ENCODE measurements around the gene PHF3. TPM values are rescaled to one million over a fixed set of nuclear protein-coding genes. Genes with fewer than 3 reads are reported as not detected.

Gene PHF3
- total and polyA plus RNA-seq, 7 experiments from 2014 or later: 40.0 to 141 (median 85.9) TPM

GRCh38 chr6:63615590-63615989 is 20.0 kb upstream of the PHF3 start:
- Histone ChIP-seq H3K9me3 (ENCODE audit: control insufficient read depth in 2 of 3, low read length in 3 of 3) (no peaks in the 10 kb centered on the region), H3K4me1 (ENCODE audit: control insufficient read depth in 2 of 2, insufficient read depth in 2 of 2, low read length in 2 of 2) (no peaks in the 10 kb centered on the region), H3K27ac (ENCODE audit: low read depth, low read length) (no peak overlapping the region), H3K36me3 (ENCODE audit: control insufficient read depth in 2 of 3, insufficient read depth in 3 of 3, low read length in 3 of 3) (no peaks in the 10 kb centered on the region), H3K4me3 (ENCODE audit: low read length) (no peak overlapping the region), H3K27me3 (ENCODE audit: control insufficient read depth in 2 of 2, insufficient read depth in 2 of 2, low read length in 2 of 2) (no peaks in the 10 kb centered on the region)
- DNase-seq (no peak), ATAC-seq (no peak)
- POLR2A ChIA-PET: no interaction called here
- Mint-ChIP-seq H3K27me3 (peaks cover 12 to 39% (median 30%) of the 10 kb centered on the region in 5 donors), H3K36me3 (no peaks in the 10 kb centered on the region), H3K27ac (no peak overlapping the region), H3K9me3 (no peaks in the 10 kb centered on the region), H3K4me1 (peaks cover 0 to 4% (median 0%) of the 10 kb centered on the region in 7 donors), H3K4me3 (no peak overlapping the region)
- CTCF ChIA-PET: interaction anchor here (1.1 kb wide), 1 partner anchor 149 kb away, joined by 3 read pairs; no protein-coding TSS in a partner anchor
- intact Hi-C loops (cut with micrococcal nuclease): no loop called here

GRCh38 chr6:63624091-63624490 is 11.5 kb upstream of the PHF3 start:
- ATAC-seq: no peak
- H3K27ac Mint-ChIP-seq: no peak overlapping the region

GRCh38 chr6:63630466-63630865 is 5.1 kb upstream of the PHF3 start:
- Histone ChIP-seq H3K9me3 (ENCODE audit: control insufficient read depth in 2 of 3, low read length in 3 of 3) (no peaks in the 10 kb centered on the region), H3K4me1 (ENCODE audit: control insufficient read depth in 2 of 2, insufficient read depth in 2 of 2, low read length in 2 of 2) (peaks cover 5 to 10% of the 10 kb centered on the region in 2 donors), H3K4me3 (ENCODE audit: low read length) (no peak overlapping the region), H3K27ac (ENCODE audit: low read depth, low read length) (no peak overlapping the region), H3K27me3 (ENCODE audit: control insufficient read depth in 2 of 2, insufficient read depth in 2 of 2, low read length in 2 of 2) (no peaks in the 10 kb centered on the region), H3K36me3 (ENCODE audit: control insufficient read depth in 2 of 3, insufficient read depth in 3 of 3, low read length in 3 of 3) (no peaks in the 10 kb centered on the region)
- ChIA-PET CTCF (interaction anchor here (1.2 kb wide), 1 partner anchor 32 kb away, joined by 3 read pairs; no protein-coding TSS in a partner anchor), POLR2A (interaction anchor here (0.6 to 0.8 kb wide), 2 partner anchors 32 to 57 kb away, joined by 3 read pairs; no protein-coding TSS in a partner anchor)
- no peak for DNase-seq
- H3K4me3 Mint-ChIP-seq: no peak overlapping the region
- intact Hi-C loops (cut with micrococcal nuclease): no loop called here
- H3K4me1 Mint-ChIP-seq: peaks cover 6 to 29% (median 17%) of the 10 kb centered on the region in 7 donors
- no peaks in the 10 kb centered on the region for H3K36me3 Mint-ChIP-seq
- no peak for ATAC-seq
- H3K27me3 Mint-ChIP-seq: peaks cover 0 to 6% (median 3%) of the 10 kb centered on the region in 5 donors
- peaks cover 0 to 1% (median 0%) of the 10 kb centered on the region in 11 donors for H3K9me3 Mint-ChIP-seq
- no peak overlapping the region for H3K27ac Mint-ChIP-seq

More at GRCh38 chr6:63624091-63624490, 11.5 kb upstream of the PHF3 start:
- H3K36me3 ChIP-seq (ENCODE audit: control insufficient read depth in 2 of 3, insufficient read depth in 3 of 3, low read length in 3 of 3): no peaks in the 10 kb centered on the region
- Mint-ChIP-seq H3K27me3 (peaks cover 3 to 34% (median 24%) of the 10 kb centered on the region in 5 donors), H3K36me3 (no peaks in the 10 kb centered on the region), H3K4me3 (no peak overlapping the region), H3K9me3 (no peaks in the 10 kb centered on the region), H3K4me1 (no peaks in the 10 kb centered on the region)
- H3K4me1 ChIP-seq (ENCODE audit: control insufficient read depth in 2 of 2, insufficient read depth in 2 of 2, low read length in 2 of 2): no peaks in the 10 kb centered on the region
- no peak overlapping the region for H3K4me3 ChIP-seq (ENCODE audit: low read length)
- no peak for DNase-seq
- H3K9me3 ChIP-seq (ENCODE audit: control insufficient read depth in 2 of 3, low read length in 3 of 3): no peaks in the 10 kb centered on the region
- POLR2A ChIA-PET: interaction anchor here (1.2 kb wide), 1 partner anchor 11 kb away, joined by 5 read pairs; the partner anchor contains the start of gene PHF3
- no peak overlapping the region for H3K27ac ChIP-seq (ENCODE audit: low read depth, low read length)
- intact Hi-C loops (cut with micrococcal nuclease): no loop called here
- CTCF ChIA-PET: interaction anchor here (0.6 kb wide), 1 partner anchor 25 kb away, joined by 3 read pairs; no protein-coding TSS in a partner anchor
- no peaks in the 10 kb centered on the region for H3K27me3 ChIP-seq (ENCODE audit: control insufficient read depth in 2 of 2, insufficient read depth in 2 of 2, low read length in 2 of 2)

GRCh38 chr6:63634630-63635029 is 972 bp upstream of the PHF3 start:
- Mint-ChIP-seq H3K9me3 (peaks cover 0 to 3% (median 0%) of the 10 kb centered on the region in 11 donors), H3K36me3 (peaks cover 0 to 5% (median 0%) of the 10 kb centered on the region in 5 donors), H3K27ac (peak overlapping the region; percentile 95 to 99 (median 97)), H3K27me3 (peaks cover 0 to 5% (median 0%) of the 10 kb centered on the region in 5 donors), H3K4me3 (peak overlapping the region; percentile 37 to 100 (median 93)), H3K4me1 (peaks cover 24 to 58% (median 41%) of the 10 kb centered on the region in 7 donors)
- intact Hi-C loops (cut with micrococcal nuclease): loop anchor here (1.0 to 5.0 kb wide), 10 partner anchors 10 to 282 kb away; partner anchors contain the start of genes LOC128125822 (in 2 of the 2) and PTP4A1 (in 2 of the 2)
- no peaks in the 10 kb centered on the region for H3K27me3 ChIP-seq (ENCODE audit: control insufficient read depth in 2 of 2, insufficient read depth in 2 of 2, low read length in 2 of 2)
- POLR2A ChIA-PET: interaction anchor here (0.6 to 4.0 kb wide), 13 partner anchors 9 to 80 kb away, joined by 3 to 35 read pairs (median 4); no protein-coding TSS in a partner anchor
- peak overlapping the region; percentile 98 for H3K27ac ChIP-seq (ENCODE audit: low read depth, low read length)
- ATAC-seq (no peak), DNase-seq (peak in 1 of 9 donors; percentile 17)
- peaks cover 23 to 26% of the 10 kb centered on the region in 2 donors for H3K4me1 ChIP-seq (ENCODE audit: control insufficient read depth in 2 of 2, insufficient read depth in 2 of 2, low read length in 2 of 2)
- H3K36me3 ChIP-seq (ENCODE audit: control insufficient read depth in 2 of 3, insufficient read depth in 3 of 3, low read length in 3 of 3): peaks cover 0 to 10% (median 0%) of the 10 kb centered on the region in 3 experiments
- H3K9me3 ChIP-seq (ENCODE audit: control insufficient read depth in 2 of 3, low read length in 3 of 3): no peaks in the 10 kb centered on the region
- CTCF ChIA-PET: interaction anchor here (1.9 to 2.7 kb wide), 2 partner anchors 36 to 61 kb away, joined by 8 to 15 read pairs; no protein-coding TSS in a partner anchor
- no peak overlapping the region for H3K4me3 ChIP-seq (ENCODE audit: low read length)

GRCh38 chr6:63635215-63635587 is 401 bp upstream of the PHF3 start:
- Mint-ChIP-seq H3K4me1 (peaks cover 28 to 64% (median 47%) of the 10 kb centered on the region in 7 donors), H3K27ac (peak overlapping the region; percentile 95 to 99 (median 97)), H3K4me3 (peak overlapping the region; percentile 87 to 100 (median 93)), H3K36me3 (peaks cover 0 to 5% (median 0%) of the 10 kb centered on the region in 5 donors), H3K27me3 (peaks cover 0 to 5% (median 0%) of the 10 kb centered on the region in 5 donors), H3K9me3 (peaks cover 0 to 3% (median 0%) of the 10 kb centered on the region in 11 donors)
- Histone ChIP-seq H3K4me1 (ENCODE audit: control insufficient read depth in 2 of 2, insufficient read depth in 2 of 2, low read length in 2 of 2) (peaks cover 26 to 31% of the 10 kb centered on the region in 2 donors), H3K27ac (ENCODE audit: low read depth, low read length) (peak overlapping the region; percentile 98), H3K36me3 (ENCODE audit: control insufficient read depth in 2 of 3, insufficient read depth in 3 of 3, low read length in 3 of 3) (peaks cover 0 to 10% (median 0%) of the 10 kb centered on the region in 3 experiments), H3K9me3 (ENCODE audit: control insufficient read depth in 2 of 3, low read length in 3 of 3) (no peaks in the 10 kb centered on the region), H3K4me3 (ENCODE audit: low read length) (peak overlapping the region; percentile 75), H3K27me3 (ENCODE audit: control insufficient read depth in 2 of 2, insufficient read depth in 2 of 2, low read length in 2 of 2) (no peaks in the 10 kb centered on the region)
- peak in 2 of 9 donors; percentile 11 to 22 for DNase-seq
- ChIA-PET POLR2A (interaction anchor here (0.6 to 4.0 kb wide), 18 partner anchors 8 to 80 kb away, joined by 3 to 35 read pairs (median 4); no protein-coding TSS in a partner anchor), CTCF (interaction anchor here (1.9 to 2.7 kb wide), 2 partner anchors 37 to 61 kb away, joined by 8 to 15 read pairs; no protein-coding TSS in a partner anchor)
- peak; percentile 22 for ATAC-seq
- intact Hi-C loops (cut with micrococcal nuclease): loop anchor here (1.0 to 5.0 kb wide), 10 partner anchors 9 to 282 kb away; partner anchors contain the start of genes LOC128125822 (in 2 of the 2) and PTP4A1 (in 2 of the 2)

- peaks cover 27 to 33% of the 10 kb centered on the region in 2 donors for H3K4me1 ChIP-seq (ENCODE audit: control insufficient read depth in 2 of 2, insufficient read depth in 2 of 2, low read length in 2 of 2)
- peaks cover 0 to 3% (median 0%) of the 10 kb centered on the region in 11 donors for H3K9me3 Mint-ChIP-seq
- H3K27ac ChIP-seq (ENCODE audit: low read depth, low read length): peak overlapping the region; percentile 98
- peak overlapping the region; percentile 95 to 100 (median 100) for H3K4me3 Mint-ChIP-seq
- H3K4me1 Mint-ChIP-seq: peaks cover 39 to 68% (median 59%) of the 10 kb centered on the region in 7 donors
- H3K36me3 Mint-ChIP-seq: peaks cover 0 to 5% (median 3%) of the 10 kb centered on the region in 5 donors
- peak overlapping the region; percentile 95 to 100 (median 98) for H3K27ac Mint-ChIP-seq
- peaks cover 0 to 3% (median 0%) of the 10 kb centered on the region in 5 donors for H3K27me3 Mint-ChIP-seq
- ChIA-PET CTCF (interaction anchor here (1.4 kb wide), 1 partner anchor 128 kb away, joined by 3 read pairs; no protein-coding TSS in a partner anchor), POLR2A (interaction anchor here (1.5 to 4.0 kb wide), 5 partner anchors 38 to 95 kb away, joined by 3 to 35 read pairs (median 4); no protein-coding TSS in a partner anchor)
- no peaks in the 10 kb centered on the region for H3K27me3 ChIP-seq (ENCODE audit: control insufficient read depth in 2 of 2, insufficient read depth in 2 of 2, low read length in 2 of 2)
- DNase-seq (peak; percentile 11 to 58 (median 37)), ATAC-seq (no peak)
- peak overlapping the region; percentile 75 for H3K4me3 ChIP-seq (ENCODE audit: low read length)
- no peaks in the 10 kb centered on the region for H3K9me3 ChIP-seq (ENCODE audit: control insufficient read depth in 2 of 3, low read length in 3 of 3)
- peaks cover 0 to 10% (median 0%) of the 10 kb centered on the region in 3 experiments for H3K36me3 ChIP-seq (ENCODE audit: control insufficient read depth in 2 of 3, insufficient read depth in 3 of 3, low read length in 3 of 3)
- intact Hi-C loops (cut with micrococcal nuclease): loop anchor here (1.0 to 5.0 kb wide), 6 partner anchors 8 to 109 kb away; no protein-coding TSS in a partner anchor
These were observed 968 bp downstream of the PHF3 start for GRCh38 chr6:63636518-63637021.

All from naive thymus-derived CD4-positive, alpha-beta T cell (primary cell).